ENCODE results near the gene SLC44A4. TPM values are rescaled to one million over a fixed set of nuclear protein-coding genes. Genes with fewer than 3 reads are reported as not detected.
"Not testable (repeated sequence)": the region's sequence is repeated elsewhere in the genome, so short reads cannot be mapped to it uniquely, and the experiment has no call there.

The SLC44A4 gene
- 79.8 TPM for total RNA-seq

DNA sequence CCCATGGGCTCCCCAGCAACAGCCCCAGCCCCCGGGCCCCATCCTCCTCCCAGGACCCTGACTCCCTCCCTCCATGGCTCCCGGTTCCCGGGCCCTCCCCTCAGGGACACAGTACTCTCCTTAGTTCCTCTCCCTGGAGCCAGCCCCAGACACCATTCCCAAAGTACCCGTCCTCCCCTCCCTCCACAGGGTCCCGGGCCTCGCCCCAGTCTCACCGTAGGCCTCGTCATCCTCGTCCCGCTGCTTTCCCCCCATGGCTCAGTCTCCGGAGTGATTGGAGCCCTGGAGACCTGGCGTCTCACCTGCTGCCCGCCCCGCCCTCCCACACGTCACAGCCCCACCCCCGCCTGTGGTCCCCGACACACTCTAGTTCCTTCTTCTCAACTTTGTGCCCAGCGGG lies at the start of gene SLC44A4:
TSS of gene SLC44A4 (minus strand) at position 272 of the 400 bp plus-strand sequence. CDS start at position 255, 17 bp downstream.
- peak; percentile 63 for DNase-seq (ENCODE audit: low spot score)

GRCh38 chr6:31928672-31928939 lies 49.8 kb upstream of the SLC44A4 start:
- DNase-seq (ENCODE audit: low spot score) = no peak

- no peak for DNase-seq (ENCODE audit: low spot score)
These were observed 49.3 kb upstream of the SLC44A4 start for GRCh38 chr6:31927863-31928671.

- no peak for DNase-seq (ENCODE audit: low spot score)
These were observed 48.6 kb upstream of the SLC44A4 start, which contains the start of gene C2 for GRCh38 chr6:31927242-31927862. Gene C2 (plus strand): TSS chr6:31927717. CDS start chr6:31927753, 36 bp downstream.

- DNase-seq (ENCODE audit: low spot score) = no peak
These were observed 44.1 kb upstream of the SLC44A4 start for GRCh38 chr6:31922942-31923341.

- DNase-seq (ENCODE audit: low spot score) = no peak
These were observed 42.0 kb upstream of the SLC44A4 start for GRCh38 chr6:31920811-31921210.

DNA sequence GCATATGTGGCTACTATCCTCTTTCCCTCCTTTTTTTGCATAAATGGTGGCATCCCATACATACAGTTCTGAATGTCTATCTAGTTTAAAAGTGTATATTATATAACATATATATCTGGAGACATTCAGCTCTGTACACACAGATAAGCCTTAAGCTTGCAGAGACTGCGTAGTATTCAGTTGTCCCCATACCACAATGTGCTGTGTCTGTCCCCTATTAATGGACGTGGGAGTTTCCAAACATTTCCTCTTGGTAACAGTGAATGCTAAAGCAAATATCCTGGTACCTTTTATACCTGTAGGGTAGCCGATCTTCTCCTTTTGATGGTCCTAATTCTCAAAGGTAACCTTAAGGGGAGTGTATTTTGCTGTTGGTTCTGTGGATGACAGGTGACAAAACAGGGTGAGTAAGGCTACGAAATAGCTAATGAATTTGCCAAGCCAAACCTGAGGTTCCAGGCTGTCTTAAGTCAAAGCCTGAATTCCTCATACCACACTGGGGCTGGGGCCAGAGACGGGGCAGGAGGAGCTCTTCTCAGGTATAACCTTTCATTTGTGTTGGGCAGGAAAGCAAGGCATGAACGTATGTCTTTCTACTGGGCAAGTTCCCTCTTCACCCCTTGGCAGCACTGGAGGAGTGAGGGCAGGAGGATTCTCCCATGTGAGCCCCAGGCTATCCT lies 41.0 kb upstream of the SLC44A4 start:
- no peak for DNase-seq (ENCODE audit: low spot score)

- DNase-seq (ENCODE audit: low spot score) = no peak
These were observed 39.4 kb upstream of the SLC44A4 start for GRCh38 chr6:31918069-31918720.

- DNase-seq (ENCODE audit: low spot score) = no peak
These were observed 37.0 kb upstream of the SLC44A4 start for GRCh38 chr6:31915756-31916155.

DNA sequence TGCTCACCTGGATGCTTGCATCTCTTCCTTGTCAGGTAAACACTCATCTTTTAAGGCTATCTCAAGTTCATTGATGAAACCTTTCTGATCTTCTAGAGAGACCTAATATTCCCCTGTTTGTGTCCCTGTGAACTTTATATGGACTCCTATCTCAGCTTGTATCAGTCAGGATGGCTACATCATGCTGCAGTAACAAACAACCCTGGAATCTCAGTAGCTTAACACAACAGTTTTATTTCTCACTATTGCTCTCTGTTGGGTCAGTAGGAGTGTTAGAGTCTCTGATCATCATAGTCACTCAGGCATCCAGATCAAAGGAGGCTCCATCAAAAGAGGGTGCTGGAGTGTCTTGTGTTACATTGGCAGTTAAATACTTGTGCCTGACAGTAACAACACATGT lies 36.6 kb upstream of the SLC44A4 start:
- DNase-seq (ENCODE audit: low spot score) = no peak

- DNase-seq (ENCODE audit: low spot score) = no peak
These were observed 33.2 kb upstream of the SLC44A4 start for GRCh38 chr6:31911826-31912585.

- not testable (repeated sequence) for DNase-seq (ENCODE audit: low spot score)
These were observed 30.5 kb upstream of the SLC44A4 start for GRCh38 chr6:31909298-31909697.

DNA sequence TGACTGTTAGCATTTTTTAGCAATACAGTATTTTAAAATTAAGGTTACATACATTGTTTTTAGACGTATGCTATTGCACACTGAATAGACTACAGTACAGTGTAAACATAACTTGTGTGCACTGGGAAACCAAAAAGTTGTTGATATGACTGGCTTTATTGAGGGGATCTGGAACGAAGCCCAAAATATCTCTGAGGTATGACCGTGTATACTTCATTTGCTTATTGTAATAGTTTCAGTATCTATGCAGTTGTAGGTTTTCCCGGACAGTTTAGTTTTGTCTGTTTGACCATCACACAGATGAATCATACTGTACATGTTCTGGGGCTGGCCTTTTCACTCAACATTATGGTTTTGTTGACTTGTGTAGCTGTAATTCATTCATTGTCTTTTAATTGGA lies 30.0 kb upstream of the SLC44A4 start:
- no peak for DNase-seq (ENCODE audit: low spot score)

DNA sequence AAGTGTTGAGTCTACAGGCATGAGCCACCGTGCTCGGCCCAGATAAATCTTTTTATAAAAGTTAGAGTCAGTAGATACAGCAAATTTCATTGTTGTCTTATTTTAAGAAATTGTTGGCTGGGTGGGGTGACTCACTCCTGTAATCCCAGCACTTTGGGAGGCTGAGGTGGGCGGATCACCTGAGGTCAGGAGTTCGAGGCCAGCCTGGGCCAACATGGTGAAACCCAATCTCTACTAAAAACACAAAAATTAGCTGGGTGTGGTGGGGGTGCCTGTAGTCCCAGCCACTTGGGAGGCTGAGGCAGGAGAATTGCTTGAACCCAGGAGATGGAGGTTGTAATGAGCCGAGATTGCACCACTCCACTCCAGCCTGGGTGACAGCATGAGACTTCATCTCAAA lies 29.5 kb upstream of the SLC44A4 start:
- not testable (repeated sequence) for DNase-seq (ENCODE audit: low spot score)

GRCh38 chr6:31907158-31907813 lies 28.5 kb upstream of the SLC44A4 start:
- no peak for DNase-seq (ENCODE audit: low spot score)

DNA sequence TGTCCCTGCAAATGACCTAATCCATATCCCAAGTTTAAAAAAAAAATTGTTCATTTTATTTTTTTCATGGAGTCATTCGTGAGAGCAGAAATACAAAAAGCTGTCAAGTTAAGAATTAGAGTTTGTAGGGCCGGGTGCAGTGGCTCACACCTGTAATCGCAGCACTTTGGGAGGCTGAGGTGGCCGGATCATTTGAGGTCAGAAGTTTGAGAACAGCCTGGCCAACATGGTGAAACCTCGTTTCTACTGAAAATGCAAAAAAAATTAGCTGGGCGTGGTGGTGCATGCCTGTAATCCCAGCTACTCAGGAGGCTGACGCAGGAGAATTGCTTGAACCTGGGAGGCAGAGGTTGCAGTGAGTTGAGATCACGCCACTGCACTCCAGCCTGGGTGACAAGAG lies 27.9 kb upstream of the SLC44A4 start:
- DNase-seq (ENCODE audit: low spot score) = not testable (repeated sequence)

DNA sequence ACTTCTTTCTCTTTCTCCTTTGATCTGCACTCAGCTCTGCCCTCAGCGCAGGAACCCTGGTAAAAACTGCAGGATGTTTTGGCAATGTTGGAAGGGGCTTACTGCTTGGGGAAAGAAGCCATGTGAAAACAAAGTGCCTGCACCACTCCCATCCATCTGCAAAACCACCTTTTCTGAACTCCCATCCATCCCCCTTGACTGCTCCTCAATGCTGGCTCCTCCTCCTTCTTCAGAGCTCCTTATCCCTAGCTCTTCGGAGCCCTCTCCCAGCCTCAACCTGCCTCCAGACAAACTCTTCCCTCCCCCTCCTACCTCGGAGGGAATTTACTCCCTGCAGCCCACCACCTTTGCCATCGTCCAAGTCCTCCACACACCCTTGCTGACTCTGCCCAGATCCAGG lies 27.3 kb upstream of the SLC44A4 start:
- DNase-seq (ENCODE audit: low spot score) = no peak

DNA sequence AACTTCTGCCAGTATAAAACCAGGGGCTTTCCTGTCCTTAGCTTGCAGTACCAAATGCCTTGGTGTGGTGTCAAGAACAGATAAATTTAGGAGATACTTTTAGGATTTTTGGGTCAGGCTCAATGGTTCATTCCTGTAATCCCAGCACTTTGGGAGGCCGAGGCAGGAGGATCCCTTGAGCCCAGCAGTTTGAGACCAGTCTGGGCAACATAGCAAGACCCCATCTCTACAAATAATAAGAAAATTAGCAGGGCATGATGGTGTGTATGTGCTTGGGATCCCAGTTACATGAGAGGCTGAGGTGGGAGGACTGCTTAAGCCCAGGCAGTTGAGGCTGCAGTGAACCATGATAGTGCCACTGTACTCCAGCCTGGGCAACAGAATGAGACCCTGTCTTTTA lies 26.2 kb upstream of the SLC44A4 start:
- DNase-seq (ENCODE audit: low spot score) = no peak

GRCh38 chr6:31903957-31904356 lies 25.2 kb upstream of the SLC44A4 start:
- no peak for DNase-seq (ENCODE audit: low spot score)

- peak; percentile 94 for DNase-seq (ENCODE audit: low spot score)
These were observed 23.3 kb upstream of the SLC44A4 start, which contains the start of gene ZBTB12 for GRCh38 chr6:31901953-31902643. Gene ZBTB12 (minus strand): TSS chr6:31902086. CDS start chr6:31901305, 781 bp downstream.
